ENCODE measurements around the gene HDAC9.

DNA sequence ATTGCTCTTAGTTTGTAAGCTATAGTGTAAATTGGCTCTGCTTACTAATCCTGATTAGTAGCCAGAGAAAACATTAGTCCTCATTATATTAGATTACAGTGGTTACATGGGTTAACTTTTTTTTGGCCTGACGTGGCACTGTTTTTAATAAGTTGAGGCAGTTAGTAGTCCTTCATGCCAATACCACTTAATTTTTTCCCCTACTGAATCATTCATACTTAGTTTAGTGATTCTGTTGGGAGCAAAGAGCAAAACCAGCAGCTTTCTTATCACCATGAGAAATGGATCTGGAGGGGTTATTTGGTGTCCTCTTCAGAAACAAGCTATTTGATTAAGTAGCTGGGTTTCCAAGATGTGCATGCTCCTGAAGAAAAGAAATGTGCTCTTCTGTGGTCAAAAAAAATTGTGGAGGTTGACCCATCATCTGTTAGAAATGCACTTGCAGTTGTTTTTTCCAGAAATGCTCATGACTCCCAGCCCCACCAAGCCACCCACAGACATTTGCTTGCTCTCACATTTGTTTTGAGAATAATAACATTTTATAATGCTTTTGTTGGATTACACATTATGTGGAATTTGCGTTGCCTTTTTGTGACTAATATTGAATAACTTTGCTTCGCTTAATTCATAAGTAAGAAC, 258.5 kb downstream of the HDAC9 start:
- TF ChIP-seq, protein P1, sequence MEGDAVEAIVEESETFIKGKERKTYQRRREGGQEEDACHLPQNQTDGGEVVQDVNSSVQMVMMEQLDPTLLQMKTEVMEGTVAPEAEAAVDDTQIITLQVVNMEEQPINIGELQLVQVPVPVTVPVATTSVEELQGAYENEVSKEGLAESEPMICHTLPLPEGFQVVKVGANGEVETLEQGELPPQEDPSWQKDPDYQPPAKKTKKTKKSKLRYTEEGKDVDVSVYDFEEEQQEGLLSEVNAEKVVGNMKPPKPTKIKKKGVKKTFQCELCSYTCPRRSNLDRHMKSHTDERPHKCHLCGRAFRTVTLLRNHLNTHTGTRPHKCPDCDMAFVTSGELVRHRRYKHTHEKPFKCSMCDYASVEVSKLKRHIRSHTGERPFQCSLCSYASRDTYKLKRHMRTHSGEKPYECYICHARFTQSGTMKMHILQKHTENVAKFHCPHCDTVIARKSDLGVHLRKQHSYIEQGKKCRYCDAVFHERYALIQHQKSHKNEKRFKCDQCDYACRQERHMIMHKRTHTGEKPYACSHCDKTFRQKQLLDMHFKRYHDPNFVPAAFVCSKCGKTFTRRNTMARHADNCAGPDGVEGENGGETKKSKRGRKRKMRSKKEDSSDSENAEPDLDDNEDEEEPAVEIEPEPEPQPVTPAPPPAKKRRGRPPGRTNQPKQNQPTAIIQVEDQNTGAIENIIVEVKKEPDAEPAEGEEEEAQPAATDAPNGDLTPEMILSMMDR (IDR thresholded peaks at IDR 0.05) = no peak
- TF ChIP-seq EP300 (IDR thresholded peaks at IDR 0.05) = no peak
